Pancreas (tissue), 10 donors: ENCODE data around the gene PROX2. TPM values are rescaled to one million over a fixed set of nuclear protein-coding genes. Genes with fewer than 3 reads are reported as not detected.

ENCODE experiments used
- ATAC-seq, 4 donors: fragments of 200-7000 bp; cut with Tn5 transposase; one replicate each; pipeline versions ENCODE4 v1.8.0 to v1.9.1; 2020; ENCODE audit warnings: mild to moderate bottlenecking in 4 of 4, moderate library complexity in 4 of 4
- DNase-seq, 6 donors: peaks; one replicate each; pipeline ENCODE4 v3.0.0-alpha.2; 2020
- FAIRE-seq: peaks from 2 replicates; lab custom pipeline; 2012; peaks lifted over from hg19 to GRCh38; lab: Jason Lieb, UNC
- H3K27ac ChIP-seq, 4 donors: fragments of 200-600 bp; sonication (generic); 1 replicate in 3 of 4; 2 replicates in 1 of 4; pipeline versions ENCODE4 v1.5.0 to v1.8.0; 2020
- H3K27me3 ChIP-seq, 4 donors: fragments of 200-600 bp; one replicate each; pipeline ENCODE4 v1.8.0; 2021
- H3K36me3 ChIP-seq, 3 donors: fragments of 200-600 bp; sonication (generic) in 1 of 3; one replicate each; pipeline versions ENCODE4 v1.5.0 to v1.8.0; 2020 to 2021
- H3K4me1 ChIP-seq, 3 donors: fragments of 200-600 bp; one replicate each; pipeline ENCODE4 v1.8.0; 2021
- H3K4me3 ChIP-seq, 4 donors: fragments of 200-600 bp; sonication (generic) in 2 of 4; one replicate each; pipeline versions ENCODE4 v1.5.0 to v1.8.0; 2020 to 2021
- H3K9me3 ChIP-seq, 4 donors: fragments of 200-600 bp; one replicate each; pipeline ENCODE4 v1.8.0; 2021
- CTCF ChIP-seq, 4 donors: fragments of 200-600 bp; sonication (generic) in 3 of 4; IDR thresholded peaks; one replicate each; pipeline versions ENCODE4 v1.5.0 to v1.8.0; 2021; ENCODE audit warnings: antibody characterized with exemption in 4 of 4
- WGBS, 2 donors: extraction: QIAGEN DNeasy Blood & Tissue Kit; methylation state at CpG; one replicate each; pipeline ENCODE4 v1.1.7; 2013; 5-methylcytosine and 5-hydroxymethylcytosine counted together
- intact Hi-C, 3 donors: fragments of 100-400 bp; cut with DNase I; formaldehyde crosslinking; loops; one replicate each; pipeline versions ENCODE4 v1.11.1 to v1.14.2; 2022
- polyA plus RNA-seq, 2 donors: library from polyadenylated mRNA; stranded (reverse); fragments of 200-250 nt; gene quantifications; one replicate each; pipeline ENCODE4 v1.2.3, GENCODE V29; 2013
- total RNA-seq, 6 donors: library from RNA; stranded (reverse); fragmentation: NEBNext Ultra II Directional in 4 of 6; extraction: Animal tissue kit (Norgen Biotek cat#: 25700) in 4 of 6; gene quantifications; one replicate each; pipeline versions ENCODE4 v1.2.1 to v1.2.4, GENCODE V29; 2021 to 2023
- donor health status: healthy with polysubstance abuse.
- donor health status: DM: no; HTN: no; CAD: no; lungs with moderate emphysema.
- donor health status: DM: no; HTN: no; CAD: no.
- donor health status: control.
- donor health status: control.
- donor health status: Bipolar disorder and iron deficiency.
- donor health status: DM: yes; HTN: yes; CAD: no.
- donor health status: DM: no; HTN: no; CAD: no.
- donor health status: DM: no; HTN: no; CAD: no.
- donor health status: DM: yes; HTN: yes; CAD: no.

Gene PROX2
- total and polyA plus RNA-seq, 8 donors, result not detected

GRCh38 chr14:74907744-74908143, 31.8 kb upstream of the PROX2 start:
- WGBS, 2 donors, result 47 to 57% methylated on average over 6 of the region's 6 CpGs
- H3K9me3 ChIP-seq, result no peaks in the 10 kb centered on the region
- no peak overlapping the region for H3K27ac ChIP-seq
- intact Hi-C loops, result loop anchor here in 2 of 3 donors (5.0 kb wide), 2 partner anchors 45 to 50 kb away; no protein-coding TSS in a partner anchor
- H3K36me3 ChIP-seq, result peaks cover 0 to 5% (median 2%) of the 10 kb centered on the region in 3 donors
- no peak overlapping the region for H3K4me3 ChIP-seq
- no peak for DNase-seq
- H3K4me1 ChIP-seq, result no peaks in the 10 kb centered on the region
- H3K27me3 ChIP-seq, result no peaks in the 10 kb centered on the region
- ATAC-seq, result no peak
- TF ChIP-seq CTCF (IDR thresholded peaks at IDR 0.05), result no peak
- no peak for FAIRE-seq

GRCh38 chr14:74906925-74907521, 31.1 kb upstream of the PROX2 start:
- no peaks in the 10 kb centered on the region for H3K4me1 ChIP-seq
- no peaks in the 10 kb centered on the region for H3K9me3 ChIP-seq
- H3K4me3 ChIP-seq, result no peak overlapping the region
- no peak for TF ChIP-seq CTCF (IDR thresholded peaks at IDR 0.05)
- ATAC-seq, result peak in 1 of 4 donors; percentile 7
- 77 to 82% methylated on average over 12 of the region's 12 CpGs for WGBS, 2 donors
- DNase-seq, result no peak
- no peaks in the 10 kb centered on the region for H3K27me3 ChIP-seq
- no peak for FAIRE-seq
- no peak overlapping the region for H3K27ac ChIP-seq
- intact Hi-C loops, result loop anchor here in 2 of 3 donors (5.0 kb wide), 2 partner anchors 45 to 50 kb away; no protein-coding TSS in a partner anchor
- peaks cover 0 to 12% (median 2%) of the 10 kb centered on the region in 3 donors for H3K36me3 ChIP-seq

GRCh38 chr14:74905595-74906142, 29.7 kb upstream of the PROX2 start:
- Histone ChIP-seq H3K4me1 (no peaks in the 10 kb centered on the region), H3K27ac (no peak overlapping the region), H3K9me3 (no peaks in the 10 kb centered on the region), H3K36me3 (peaks cover 2 to 26% (median 6%) of the 10 kb centered on the region in 3 donors), H3K4me3 (no peak overlapping the region), H3K27me3 (no peaks in the 10 kb centered on the region)
- FAIRE-seq (no peak), DNase-seq (peak; percentile 47 to 92 (median 76)), ATAC-seq (peak; percentile 65 to 81 (median 76))
- TF ChIP-seq CTCF (IDR thresholded peaks at IDR 0.05), result peak; percentile 88 to 94 (median 90)
- intact Hi-C loops, result loop anchor here in 2 of 3 donors (5.0 kb wide), 2 partner anchors 43 to 48 kb away; no protein-coding TSS in a partner anchor
- WGBS, 2 donors, result 39 to 44% methylated on average over 14 of the region's 14 CpGs

- no peaks in the 10 kb centered on the region for H3K27me3 ChIP-seq
- H3K27ac ChIP-seq, result no peak overlapping the region
- no peaks in the 10 kb centered on the region for H3K9me3 ChIP-seq
- no peaks in the 10 kb centered on the region for H3K4me1 ChIP-seq
- DNase-seq (no peak), ATAC-seq (no peak), FAIRE-seq (no peak)
- no peak overlapping the region for H3K4me3 ChIP-seq
- 78 to 86% methylated on average over 6 of the region's 6 CpGs for WGBS, 2 donors
- H3K36me3 ChIP-seq, result peaks cover 2 to 34% (median 14%) of the 10 kb centered on the region in 3 donors
- no peak for TF ChIP-seq CTCF (IDR thresholded peaks at IDR 0.05)
- intact Hi-C loops, result loop anchor here in 2 of 3 donors (5.0 kb wide), 2 partner anchors 43 to 48 kb away; no protein-coding TSS in a partner anchor
Observed at GRCh38 chr14:74904635-74905503, 28.9 kb upstream of the PROX2 start.
